GM21529 (cell line): ENCODE data around the gene CCAR1.
A peak's percentile ranks its signal among the peaks of the same experiment; 100 is the strongest.
"Not testable (repeated sequence)": the region's sequence is repeated elsewhere in the genome, so short reads cannot be mapped to it uniquely, and the experiment has no call there.

Experiments used
- ATAC-seq: cut with Tn5 transposase; IDR thresholded peaks from one replicate; pipeline ENCODE4 v1.9.1; 2021; ENCODE audit not compliant: unreplicated experiment

CCAR1 gene

GRCh38 chr10:68720793-68721672, at the start of gene CCAR1:
TSS of gene CCAR1 (plus strand) at chr10:68721239. CDS start at chr10:68722505, 1,266 bp downstream.
- peak; percentile 99 for ATAC-seq

DNA sequence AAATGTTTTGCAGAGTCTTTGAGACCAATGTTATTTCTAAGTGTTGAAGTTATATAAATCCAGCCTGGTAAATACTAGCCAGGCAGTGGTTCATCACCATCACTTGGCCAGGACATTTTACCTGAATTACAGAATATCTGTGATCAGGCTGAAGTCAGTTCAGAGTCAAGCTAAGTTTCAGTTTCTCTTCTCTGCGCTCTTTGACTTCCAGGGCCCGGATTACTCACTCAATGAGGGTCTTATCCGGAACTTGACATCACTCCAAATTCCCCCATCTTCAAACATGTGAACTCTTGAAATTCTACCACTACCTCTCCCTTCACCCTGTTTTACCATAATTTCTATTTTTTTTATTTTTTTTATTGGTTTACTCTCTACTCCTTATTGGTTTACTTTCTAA, 36.6 kb upstream of the CCAR1 start:
- peak; percentile 98 for ATAC-seq

DNA sequence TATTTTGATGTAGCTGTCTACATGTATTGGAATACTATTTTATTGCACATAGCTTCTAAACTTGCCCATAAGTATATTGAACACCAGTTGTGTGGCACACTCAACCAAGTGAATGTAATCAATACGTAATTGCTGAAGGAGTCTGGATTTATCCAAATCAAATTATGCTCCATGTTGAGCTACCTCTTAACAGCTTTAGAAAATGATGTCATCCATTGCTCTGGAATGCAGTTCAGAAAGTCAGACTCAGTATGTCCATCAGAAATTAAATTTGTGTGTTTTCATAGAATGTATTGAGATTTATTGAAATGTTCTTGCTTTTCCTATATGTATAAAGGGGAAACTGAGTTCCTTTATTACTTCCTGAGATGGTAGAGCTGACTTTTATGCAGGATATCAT, 25.0 kb upstream of the CCAR1 start:
- no peak for ATAC-seq

- ATAC-seq: no peak
These were observed 23.9 kb upstream of the CCAR1 start for GRCh38 chr10:68697106-68697505.

DNA sequence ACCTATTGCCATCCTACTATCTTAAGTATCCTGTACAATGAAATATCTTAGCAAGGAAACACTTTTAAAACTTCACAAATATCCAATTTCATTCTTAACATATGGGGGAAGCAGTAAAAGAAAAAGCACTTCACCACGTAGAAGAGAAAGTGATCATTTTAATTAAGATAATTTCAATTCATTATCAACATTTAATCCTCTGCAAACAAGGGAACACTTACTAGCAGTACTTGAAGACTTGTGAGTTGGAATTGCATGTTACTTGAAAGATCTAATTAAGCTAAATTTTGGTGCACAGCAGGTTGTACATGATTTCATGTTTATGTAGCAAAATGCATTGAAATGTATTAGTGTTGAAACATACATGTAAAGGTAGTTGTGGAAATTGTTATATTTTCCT, 20.8 kb upstream of the CCAR1 start:
- no peak for ATAC-seq

- ATAC-seq: no peak
These were observed 15.5 kb upstream of the CCAR1 start for GRCh38 chr10:68705548-68705947.

- not testable (repeated sequence) for ATAC-seq
These were observed 12.1 kb upstream of the CCAR1 start for GRCh38 chr10:68708987-68709386.

DNA sequence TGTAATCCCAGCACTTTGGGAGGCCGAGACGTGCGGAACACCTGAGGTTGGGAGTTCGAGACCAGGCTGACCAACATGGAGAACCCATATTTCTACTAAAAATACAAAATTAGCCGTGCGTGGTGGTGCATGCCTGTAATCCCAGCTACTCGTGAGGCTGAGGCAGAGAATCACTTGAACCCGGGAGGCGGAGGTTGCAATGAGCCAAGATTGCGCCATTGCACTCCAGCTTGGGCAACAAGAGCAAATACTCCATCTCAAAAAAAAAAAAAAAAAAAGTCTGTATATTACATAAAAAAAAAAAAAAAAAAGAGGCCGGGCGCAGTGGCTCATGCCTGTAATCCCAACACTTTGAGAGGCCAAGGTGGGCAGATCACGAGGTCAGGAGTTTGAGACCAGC, 8.0 kb upstream of the CCAR1 start:
- ATAC-seq: not testable (repeated sequence)

DNA sequence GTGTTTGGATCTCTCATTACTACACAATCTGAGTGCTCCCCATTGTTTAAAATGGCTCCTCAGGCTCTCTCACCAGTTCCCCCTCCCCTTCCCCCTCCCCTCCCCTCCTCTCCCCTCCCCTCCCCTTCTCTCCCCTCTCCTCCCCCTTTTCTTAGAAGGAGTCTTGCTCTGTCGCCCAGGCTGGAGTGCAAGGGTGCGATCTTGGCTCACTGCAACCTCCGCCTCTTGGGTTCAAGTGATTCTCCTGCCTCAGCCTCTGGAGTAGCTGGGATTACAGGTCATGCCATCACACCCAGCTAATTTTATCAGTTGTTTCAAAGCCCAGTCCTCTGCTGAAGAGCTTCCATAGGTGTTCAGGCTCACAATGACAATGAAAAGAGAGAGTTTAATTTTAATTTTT, 3.6 kb upstream of the CCAR1 start:
- no peak for ATAC-seq

GRCh38 chr10:68721673-68722335, 765 bp downstream of the CCAR1 start:
- ATAC-seq: no peak

- ATAC-seq: no peak
These were observed 4.0 kb downstream of the CCAR1 start for GRCh38 chr10:68725016-68725415.

- ATAC-seq: no peak
These were observed 6.1 kb downstream of the CCAR1 start for GRCh38 chr10:68727146-68727545.

DNA sequence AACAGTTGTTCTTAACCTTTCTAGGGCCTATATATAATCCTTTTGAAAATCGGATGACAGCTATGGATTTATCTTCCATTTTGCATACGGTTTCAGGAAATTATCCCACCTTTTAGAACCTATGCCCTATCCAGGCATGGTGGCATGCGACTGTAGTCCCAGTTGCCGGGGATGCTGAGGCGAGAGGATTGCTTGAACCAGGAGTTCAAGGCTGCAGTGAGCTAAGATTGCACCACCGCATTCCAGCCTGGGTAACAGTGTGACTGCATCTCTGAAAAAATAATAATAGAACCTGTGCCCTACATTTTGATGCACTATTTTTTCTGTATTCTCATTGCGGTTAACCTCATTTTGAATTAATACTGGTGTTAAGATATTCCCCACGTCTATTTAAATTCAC, 11.6 kb downstream of the CCAR1 start:
- no peak for ATAC-seq

DNA sequence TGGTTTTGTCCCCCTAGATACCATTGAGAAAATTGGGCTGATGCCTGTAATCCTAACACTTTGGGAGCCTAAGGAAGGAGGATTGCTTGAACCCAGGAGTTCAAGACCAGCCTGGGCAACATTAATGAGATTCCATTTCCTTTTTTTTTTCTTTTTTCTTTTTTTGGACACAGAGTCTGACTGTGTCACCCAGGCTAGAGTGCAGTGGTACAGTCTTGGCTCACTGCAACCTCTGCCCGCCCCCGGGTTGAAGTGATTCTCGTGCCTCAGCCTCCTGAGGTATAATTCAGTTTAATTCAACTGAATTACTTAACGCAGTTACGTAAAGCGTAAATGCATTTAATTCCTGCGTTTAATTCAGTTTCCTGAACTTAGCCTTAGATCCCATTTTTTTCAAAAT, 13.3 kb downstream of the CCAR1 start:
- ATAC-seq: no peak

DNA sequence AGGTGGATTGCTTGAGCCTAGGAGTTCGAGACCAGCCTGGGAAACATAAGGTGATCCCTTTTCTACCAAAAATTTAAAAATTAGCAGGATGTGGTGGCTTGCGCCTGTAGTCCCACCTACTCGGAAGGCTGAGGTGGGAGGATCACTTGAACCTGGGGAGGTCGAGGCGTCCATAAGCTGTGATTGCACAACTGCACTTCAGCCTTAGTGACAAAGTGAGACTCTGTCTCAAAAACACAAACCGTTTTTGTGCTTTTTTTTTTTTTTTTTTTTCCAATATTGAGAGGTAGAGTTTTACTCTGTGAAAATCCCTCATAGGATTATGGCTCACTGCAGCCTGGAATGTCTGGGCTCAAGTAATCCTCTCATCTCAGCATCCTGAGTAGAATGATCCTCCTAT, 14.1 kb downstream of the CCAR1 start:
- no peak for ATAC-seq

- ATAC-seq: not testable (repeated sequence)
These were observed 14.7 kb downstream of the CCAR1 start for GRCh38 chr10:68735739-68736138.

GRCh38 chr10:68740676-68741075, 19.6 kb downstream of the CCAR1 start:
- not testable (repeated sequence) for ATAC-seq

GRCh38 chr10:68742397-68742796, 21.4 kb downstream of the CCAR1 start:
- ATAC-seq: no peak

GRCh38 chr10:68752711-68753350, 31.8 kb downstream of the CCAR1 start:
- ATAC-seq: no peak

- ATAC-seq: no peak
These were observed 35.2 kb downstream of the CCAR1 start for GRCh38 chr10:68756246-68756645.

GRCh38 chr10:68756766-68757165, 35.7 kb downstream of the CCAR1 start:
- ATAC-seq: no peak
